GM21723 (cell line): ENCODE results near the gene RAD21L1.
"Not testable (repeated sequence)": the region's sequence is repeated elsewhere in the genome, so short reads cannot be mapped to it uniquely, and the experiment has no call there.

Experiments used
- ATAC-seq: cut with Tn5 transposase; IDR thresholded peaks from one replicate; pipeline ENCODE4 v1.9.1; 2021; ENCODE audit warnings: mild to moderate bottlenecking, moderate library complexity; ENCODE audit not compliant: unreplicated experiment

The RAD21L1 gene

GRCh38 chr20:1199212-1199873, 26.5 kb upstream of the RAD21L1 start:
- ATAC-seq: no peak

GRCh38 chr20:1199964-1200363, 25.9 kb upstream of the RAD21L1 start:
- no peak for ATAC-seq

- no peak for ATAC-seq
Measured at GRCh38 chr20:1202762-1203504, 22.9 kb upstream of the RAD21L1 start, which contains the start of gene C20orf202. TSS of gene C20orf202 (plus strand) at chr20:1203454. CDS start at chr20:1203586, 132 bp downstream.

DNA sequence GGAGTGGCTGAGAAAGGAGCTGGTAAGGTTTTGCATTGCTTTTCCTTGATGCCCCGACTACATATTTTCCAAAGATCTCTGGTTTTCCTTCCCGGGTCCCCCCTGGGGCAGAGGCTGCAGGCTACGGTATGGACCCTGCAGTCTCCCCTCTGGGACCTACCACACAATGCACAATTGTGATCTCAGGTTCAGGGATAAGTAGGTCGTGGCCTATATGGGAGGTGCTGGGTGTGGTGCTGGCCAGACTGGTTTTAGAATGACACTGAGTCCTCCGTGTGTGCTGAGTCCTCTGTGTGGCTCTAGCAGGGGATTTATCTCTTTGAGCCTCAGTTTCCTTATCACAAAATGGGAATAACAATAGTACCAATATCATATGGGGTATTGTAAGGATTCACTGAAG, 22.2 kb upstream of the RAD21L1 start:
- no peak for ATAC-seq

DNA sequence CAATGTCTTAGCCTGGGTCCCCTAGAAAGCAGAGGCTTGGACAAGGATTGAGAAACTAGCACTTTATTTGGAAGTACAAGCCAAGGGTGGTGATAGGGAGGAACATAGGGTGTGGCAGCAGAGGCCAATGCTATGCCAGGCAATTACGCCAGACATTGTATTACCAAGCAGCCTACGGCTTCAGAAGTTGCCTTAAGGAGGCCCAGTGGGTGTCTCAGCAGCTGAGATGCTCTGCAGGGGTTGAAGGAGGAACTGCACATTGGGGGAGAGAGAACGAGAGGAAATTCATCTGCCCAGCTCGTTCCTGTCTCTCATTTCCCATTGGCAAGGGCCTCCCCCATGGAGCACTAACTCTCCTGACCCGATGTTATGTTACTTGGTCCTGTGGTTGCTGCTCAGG, 21.7 kb upstream of the RAD21L1 start:
- ATAC-seq: no peak

DNA sequence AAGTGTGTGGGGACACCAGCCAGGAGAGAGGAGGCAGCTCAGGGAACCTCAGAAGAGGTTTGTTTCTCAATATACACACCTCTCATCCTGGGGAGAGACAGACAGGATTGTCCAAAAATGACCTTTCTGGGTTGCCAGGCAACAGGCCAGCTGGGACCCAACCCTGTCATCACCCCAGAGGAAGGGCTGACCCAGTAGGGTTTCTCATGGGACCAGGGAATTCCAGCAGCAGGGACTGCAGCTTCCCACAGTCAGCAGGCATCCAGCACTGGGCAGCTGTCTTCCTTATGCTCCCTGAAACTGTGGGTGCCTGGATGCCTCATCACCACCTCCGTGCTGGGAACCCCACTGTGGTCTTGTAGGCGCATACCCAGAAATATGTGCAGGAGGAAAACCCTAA, 21.3 kb upstream of the RAD21L1 start:
- ATAC-seq: no peak

DNA sequence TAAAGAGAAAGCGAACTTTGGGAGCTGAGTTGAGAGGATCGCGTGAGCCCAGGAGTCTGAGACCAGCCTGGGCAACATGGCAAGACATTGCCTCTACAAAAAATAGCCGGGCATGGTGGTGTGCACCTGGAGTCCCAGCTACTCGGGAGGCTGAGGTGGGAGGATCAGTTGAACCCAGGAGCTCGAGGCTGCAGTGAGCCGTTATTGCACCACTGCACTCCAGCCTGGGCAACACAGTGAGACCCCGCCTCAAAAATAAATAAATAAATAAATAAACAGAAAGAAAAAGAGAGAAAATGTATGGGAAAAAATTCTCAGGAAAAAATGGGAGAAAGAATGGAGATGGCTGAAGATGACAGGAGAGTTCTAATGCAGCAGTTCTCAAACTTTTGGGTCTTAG, 20.0 kb upstream of the RAD21L1 start:
- no peak for ATAC-seq

DNA sequence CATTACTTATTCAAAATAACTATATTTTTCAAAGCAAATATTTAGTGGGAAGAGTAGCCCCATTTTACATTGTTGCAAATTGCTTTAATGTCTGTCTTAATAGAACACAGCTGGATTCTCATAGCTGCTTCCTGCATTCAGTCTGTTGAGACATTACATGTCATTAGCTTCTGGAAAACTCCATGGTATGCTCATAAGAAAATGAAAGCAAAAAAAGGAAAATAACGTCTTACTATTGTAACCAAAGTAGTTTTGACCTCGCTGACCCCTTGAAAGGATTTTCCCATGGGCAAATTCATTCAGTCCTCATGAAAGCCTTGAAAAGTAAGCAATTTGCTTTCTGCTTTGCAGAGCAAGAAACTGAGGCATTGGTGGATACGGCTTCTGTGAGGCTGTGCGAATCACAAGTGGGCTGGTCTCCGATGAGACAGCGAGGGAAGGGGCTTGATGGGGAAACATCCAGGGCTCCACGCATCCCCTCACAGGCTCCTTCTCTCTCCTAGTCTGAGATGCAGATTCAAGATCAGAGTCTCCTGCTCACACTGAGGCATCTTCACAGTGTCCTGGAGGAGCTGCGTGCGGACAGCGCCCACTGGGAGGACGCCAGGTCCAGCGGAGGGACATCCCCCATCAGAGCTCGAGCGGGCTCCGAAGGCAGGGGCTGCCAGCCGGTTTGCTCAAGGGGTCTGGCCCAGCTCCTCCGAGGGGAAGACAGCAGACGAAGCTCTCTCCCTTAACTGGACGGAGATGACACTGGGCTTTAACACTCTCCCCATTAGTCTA, 19.3 kb upstream of the RAD21L1 start:
- ATAC-seq: no peak

DNA sequence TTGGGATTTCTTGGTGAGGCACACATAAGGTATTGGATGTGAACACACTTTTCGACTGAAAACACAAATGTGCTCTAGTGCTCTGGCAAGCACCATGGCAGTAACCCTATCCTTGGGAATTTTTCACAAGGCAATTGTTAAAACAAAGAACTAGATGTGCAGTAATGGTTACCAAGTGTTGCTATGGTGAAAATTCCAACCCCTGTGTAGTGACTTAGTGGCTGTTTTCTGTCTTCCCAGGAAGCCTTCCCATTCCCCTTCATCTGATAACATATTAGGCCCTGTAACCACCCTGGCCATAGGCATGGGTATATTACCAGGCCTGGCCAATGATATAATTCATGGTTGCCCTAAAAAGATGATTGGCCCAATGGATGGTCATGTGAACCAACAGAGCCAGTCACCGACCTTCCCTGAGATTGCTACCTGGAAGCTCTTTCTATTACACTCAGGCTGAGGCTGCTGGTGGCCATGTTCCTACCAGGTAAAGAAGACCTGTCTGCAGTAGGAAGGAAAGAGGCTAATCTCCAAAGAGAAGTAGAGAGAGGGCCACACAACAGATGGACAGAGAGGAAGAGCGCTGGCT, 18.5 kb upstream of the RAD21L1 start:
- ATAC-seq: no peak

DNA sequence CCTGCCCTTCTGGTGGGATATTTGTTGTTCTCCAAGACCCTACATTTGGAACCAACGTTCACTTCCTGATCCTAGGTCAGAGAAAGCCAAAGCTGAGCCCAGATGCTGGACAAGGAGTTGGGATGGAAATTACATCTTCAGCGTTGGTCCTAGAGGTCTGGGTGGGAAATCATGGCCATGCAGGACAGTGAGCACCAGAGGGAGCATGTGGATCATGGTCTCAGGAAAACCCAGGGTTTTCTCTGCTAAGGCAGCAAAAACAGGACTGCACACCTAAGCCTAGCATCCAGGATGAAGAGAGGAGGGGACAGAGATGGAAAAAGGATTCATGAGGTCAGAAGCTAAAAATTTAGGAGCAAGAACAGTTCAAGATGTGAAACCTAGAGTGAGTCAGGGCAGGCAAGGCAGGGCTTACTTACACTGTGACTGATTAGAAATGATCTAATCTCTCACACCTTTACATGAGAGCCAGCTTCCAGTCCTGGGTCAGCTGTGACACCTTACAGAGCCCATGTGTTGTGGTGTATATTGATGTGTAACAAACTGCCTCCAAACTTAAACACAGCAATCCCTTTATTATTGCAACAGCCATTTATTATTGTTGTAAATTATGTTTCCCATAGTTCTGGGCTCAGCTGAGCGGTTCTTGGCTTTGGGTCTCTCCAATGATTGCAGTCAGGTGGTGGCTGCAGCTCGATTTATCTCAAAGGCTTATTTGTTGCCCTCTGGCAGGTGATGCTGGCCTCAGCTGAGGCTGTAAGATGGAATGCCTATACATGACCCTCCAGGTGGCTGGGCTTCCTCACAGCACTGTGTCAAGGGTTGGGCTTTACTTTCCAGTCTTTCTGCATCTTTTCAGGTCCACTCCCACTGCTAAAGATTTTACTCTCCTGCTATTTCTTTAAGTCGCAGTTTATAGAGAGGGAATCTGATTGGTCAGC, 16.1 kb upstream of the RAD21L1 start:
- ATAC-seq: no peak

DNA sequence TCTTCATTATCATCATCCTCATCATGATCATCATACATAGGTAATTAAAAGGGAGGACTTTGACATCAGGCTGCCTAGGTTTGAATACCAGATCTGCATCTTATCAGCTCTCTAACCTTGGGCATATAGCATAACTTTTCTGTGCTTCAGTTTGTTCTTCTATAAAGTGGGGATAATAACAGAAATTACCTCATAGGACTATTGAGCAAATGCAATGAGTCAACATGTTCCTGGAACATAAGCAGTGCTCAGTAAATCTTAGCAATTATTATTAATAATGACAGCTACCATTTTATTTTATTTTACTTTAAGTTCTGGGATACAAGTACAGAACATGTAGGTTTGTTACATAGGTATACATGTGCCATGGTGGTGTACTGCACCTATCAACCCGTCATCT, 15.3 kb upstream of the RAD21L1 start:
- no peak for ATAC-seq

DNA sequence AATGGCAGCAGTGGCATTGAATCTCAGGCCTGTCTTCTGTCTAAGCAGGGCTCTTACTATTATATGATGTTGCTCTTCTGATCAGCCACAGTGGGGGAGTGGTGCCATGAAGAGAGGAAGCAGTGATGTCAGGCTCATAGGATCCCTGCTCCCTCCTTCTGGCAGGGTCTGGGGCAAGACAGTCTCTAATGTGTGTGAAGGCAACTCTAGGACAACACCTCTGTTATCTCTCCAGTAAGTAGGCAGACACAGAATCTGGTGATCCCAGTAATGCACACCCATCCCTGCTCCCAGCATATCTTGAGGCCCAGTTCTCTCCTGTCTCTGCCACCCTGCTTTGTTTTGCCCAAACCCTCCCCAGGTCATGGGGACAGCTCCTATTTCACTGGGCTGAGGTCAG, 13.8 kb upstream of the RAD21L1 start:
- ATAC-seq: no peak

- peak; percentile 60 for ATAC-seq
Measured at GRCh38 chr20:1212607-1213396, 13.0 kb upstream of the RAD21L1 start.

- no peak for ATAC-seq
Measured at GRCh38 chr20:1214838-1215261, 11.0 kb upstream of the RAD21L1 start.

DNA sequence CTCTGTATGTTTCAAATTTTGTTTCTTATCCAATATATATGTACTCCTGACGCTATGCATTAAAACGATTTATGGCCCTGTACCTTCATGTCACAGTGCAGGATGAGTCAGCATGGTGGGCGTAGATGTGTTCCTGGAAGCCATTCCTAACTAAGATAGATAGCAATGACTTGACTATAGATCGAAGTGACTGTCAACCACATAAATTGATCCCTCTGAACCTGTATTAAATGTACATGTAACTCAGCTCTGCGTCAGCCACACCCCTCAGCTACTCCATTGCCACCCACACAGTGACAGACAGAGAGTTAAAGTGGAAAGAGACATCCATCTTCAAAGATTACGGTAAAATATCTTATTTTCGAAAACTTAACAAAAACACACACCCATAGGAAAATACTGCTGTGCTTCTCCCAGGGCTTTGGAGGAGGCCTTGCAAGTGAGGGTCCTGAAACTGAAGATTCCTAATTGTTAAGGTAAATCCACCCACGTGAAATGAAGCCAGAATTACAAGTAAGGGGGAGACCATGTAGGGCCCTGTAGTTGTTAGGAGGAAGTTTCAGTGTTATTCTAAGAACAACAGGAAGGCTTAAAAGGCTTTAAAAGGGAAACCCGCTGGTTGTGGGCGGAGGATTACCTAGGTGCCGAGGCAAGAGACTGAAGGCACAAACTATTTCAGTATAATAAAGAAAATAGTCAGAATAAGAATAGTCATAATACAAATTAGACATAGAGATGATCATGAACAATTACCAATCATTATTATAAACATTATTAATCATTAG, 10.3 kb upstream of the RAD21L1 start:
- no peak for ATAC-seq

DNA sequence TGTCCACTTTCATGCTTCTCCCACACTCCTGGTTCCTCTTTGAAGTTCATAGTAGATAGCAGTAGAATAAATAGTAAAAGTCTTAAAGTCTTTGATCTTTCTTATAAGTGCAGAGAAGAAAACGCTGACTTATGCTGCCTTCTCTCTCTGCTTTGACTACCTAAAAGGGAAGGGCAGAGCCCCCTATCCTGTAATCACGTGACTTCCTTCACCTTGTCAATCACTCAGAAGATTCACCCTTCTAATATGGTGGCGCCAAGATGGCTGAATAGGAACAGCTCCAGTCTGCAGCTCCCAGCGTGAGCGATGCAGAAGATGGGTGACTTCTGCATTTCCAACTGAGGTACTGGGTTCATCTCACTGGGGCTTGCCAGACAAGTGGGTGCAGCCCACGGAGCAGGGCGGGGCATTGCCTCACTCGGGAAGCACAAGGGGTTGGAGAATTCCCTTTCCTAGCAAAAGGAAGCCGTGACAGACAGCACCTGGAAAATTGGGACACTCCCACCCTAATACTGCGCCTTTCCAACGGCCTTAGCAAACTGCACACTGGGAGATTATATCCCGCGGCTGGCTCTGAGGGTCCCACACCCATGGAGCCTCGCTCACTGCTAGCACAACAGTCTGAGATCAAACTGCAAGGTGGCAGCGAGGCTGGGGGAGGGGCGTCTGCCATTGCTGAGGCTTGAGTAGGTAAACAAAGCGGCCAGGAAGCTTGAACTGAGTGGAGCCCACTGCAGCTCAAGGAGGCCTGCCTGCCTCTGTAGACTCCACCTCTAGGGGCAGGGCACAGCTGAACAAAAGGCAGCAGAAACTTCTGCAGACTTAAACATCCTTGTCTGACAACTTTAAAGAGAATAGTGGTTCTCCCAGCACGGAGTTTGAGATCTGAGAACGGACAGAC, 9.1 kb upstream of the RAD21L1 start:
- ATAC-seq: not testable (repeated sequence)

GRCh38 chr20:1222750-1223149, 3.1 kb upstream of the RAD21L1 start:
- not testable (repeated sequence) for ATAC-seq
